Breast epithelium (tissue), 4 donors: ENCODE measurements around the gene LMO1. TPM values are rescaled to one million over a fixed set of nuclear protein-coding genes. Genes with fewer than 3 reads are reported as not detected.

ENCODE experiments used
- DNase-seq, 2 donors: peaks; one replicate each; pipeline ENCODE4 v3.0.0-alpha.2; 2019; ENCODE audit warnings: low spot score in 2 of 2
- H3K27ac ChIP-seq, 2 donors: fragments of 200-600 bp; sonication (generic) in 1 of 2; one replicate each; pipeline ENCODE4 v1.5.1; 2016 to 2019; ENCODE audit warnings: mild to moderate bottlenecking in 1 of 2
- H3K27me3 ChIP-seq, 2 donors: fragments of 200-600 bp; sonication (generic) in 1 of 2; one replicate each; pipeline versions ENCODE4 v1.5.1 to v1.6.0; 2017 to 2019; ENCODE audit warnings: control low read depth in 1 of 2, mild to moderate bottlenecking in 1 of 2
- H3K36me3 ChIP-seq: fragments of 200-600 bp; one replicate; pipeline ENCODE4 v1.5.1; 2019
- H3K4me1 ChIP-seq, 2 donors: fragments of 200-600 bp; sonication (generic); one replicate each; pipeline ENCODE4 v1.5.1; 2016 to 2019; ENCODE audit warnings: control low read depth in 1 of 2
- H3K4me3 ChIP-seq, 3 donors: fragments of 200-600 bp; sonication (generic); 1 replicate in 2 of 3; 2 replicates in 1 of 3; pipeline ENCODE4 v1.5.1; 2016 to 2019; ENCODE audit warnings: mild to moderate bottlenecking in 3 of 3, moderate library complexity in 2 of 3
- H3K9me3 ChIP-seq, 2 donors: fragments of 200-600 bp; sonication (generic) in 1 of 2; one replicate each; pipeline ENCODE4 v1.5.1; 2016 to 2019; ENCODE audit warnings: control low read depth in 1 of 2
- CTCF ChIP-seq, 3 donors: fragments of 450-650 bp; IDR thresholded peaks; one replicate each; pipeline ENCODE4 v1.5.1; 2016 to 2017; ENCODE audit warnings: antibody characterized with exemption in 3 of 3, mild to moderate bottlenecking in 3 of 3, moderate library complexity in 3 of 3
- POLR2A ChIP-seq: fragments of 450-650 bp; IDR thresholded peaks from one replicate; pipeline ENCODE4 v1.6.1; 2016; ENCODE audit warnings: antibody characterized with exemption, mild to moderate bottlenecking, moderate library complexity
- POLR2AphosphoS5 ChIP-seq, 3 donors: sonication (generic); formaldehyde crosslinking; IDR thresholded peaks; one replicate each; pipeline ENCODE4 v1.6.1; 2017; ENCODE audit warnings: antibody characterized with exemption in 3 of 3
- intact Hi-C: fragments of 100-400 bp; cut with DNase I; formaldehyde crosslinking; loops from one replicate; pipeline ENCODE4 v1.15.1; 2023; ENCODE audit warnings: low total_unique reads
- total RNA-seq, 3 donors: library from RNA; depleted of rRNA; stranded (reverse); fragments of >200 nt; gene quantifications; one replicate each; pipeline ENCODE4 v1.1.0, GENCODE V29; 2016

The LMO1 gene
- total RNA-seq, 3 donors from 2014 or later = not detected

GRCh38 chr11:8230178-8230859 is 33.4 kb downstream of the LMO1 start:
- no peak for DNase-seq
- Histone ChIP-seq H3K27ac (no peak overlapping the region), H3K4me3 (no peak overlapping the region), H3K36me3 (no peaks in the 10 kb centered on the region), H3K4me1 (no peaks in the 10 kb centered on the region), H3K27me3 (no peaks in the 10 kb centered on the region), H3K9me3 (no peaks in the 10 kb centered on the region)
- TF ChIP-seq POLR2AphosphoS5 (IDR thresholded peaks at IDR 0.05) = no peak
- TF ChIP-seq CTCF (IDR thresholded peaks at IDR 0.05) = no peak
- no peak for TF ChIP-seq POLR2A
- intact Hi-C loops = no loop called here

- no peaks in the 10 kb centered on the region for H3K36me3 ChIP-seq
- TF ChIP-seq POLR2AphosphoS5 (IDR thresholded peaks at IDR 0.05) = no peak
- no peak for TF ChIP-seq POLR2A
- no peak for TF ChIP-seq CTCF (IDR thresholded peaks at IDR 0.05)
- no peak overlapping the region for H3K4me3 ChIP-seq
- H3K27me3 ChIP-seq = no peaks in the 10 kb centered on the region
- DNase-seq = no peak
- H3K4me1 ChIP-seq = no peaks in the 10 kb centered on the region
- no peaks in the 10 kb centered on the region for H3K9me3 ChIP-seq
- intact Hi-C loops = no loop called here
- no peak overlapping the region for H3K27ac ChIP-seq
These were observed 34.1 kb downstream of the LMO1 start for GRCh38 chr11:8229299-8230177.

GRCh38 chr11:8228231-8228630 is 35.4 kb downstream of the LMO1 start:
- no peak for DNase-seq
- Histone ChIP-seq H3K27ac (no peak overlapping the region), H3K36me3 (no peaks in the 10 kb centered on the region), H3K9me3 (no peaks in the 10 kb centered on the region), H3K4me3 (no peak overlapping the region), H3K27me3 (no peaks in the 10 kb centered on the region), H3K4me1 (no peaks in the 10 kb centered on the region)
- intact Hi-C loops = no loop called here
- TF ChIP-seq POLR2A (no peak), CTCF (IDR thresholded peaks at IDR 0.05) (no peak), POLR2AphosphoS5 (IDR thresholded peaks at IDR 0.05) (no peak)

- no peak overlapping the region for H3K27ac ChIP-seq
- no peaks in the 10 kb centered on the region for H3K4me1 ChIP-seq
- H3K36me3 ChIP-seq = no peaks in the 10 kb centered on the region
- no peak for DNase-seq
- H3K27me3 ChIP-seq = no peaks in the 10 kb centered on the region
- H3K9me3 ChIP-seq = no peaks in the 10 kb centered on the region
- H3K4me3 ChIP-seq = no peak overlapping the region
- TF ChIP-seq CTCF (IDR thresholded peaks at IDR 0.05) (no peak), POLR2AphosphoS5 (IDR thresholded peaks at IDR 0.05) (no peak), POLR2A (no peak)
- intact Hi-C loops = no loop called here
These were observed 36.2 kb downstream of the LMO1 start for GRCh38 chr11:8227156-8228152.
